Measurements from ENCODE around the gene KIAA2012. TPM values are rescaled to one million over a fixed set of nuclear protein-coding genes. Genes with fewer than 3 reads are reported as not detected.
"Not testable (repeated sequence)": the region's sequence is repeated elsewhere in the genome, so short reads cannot be mapped to it uniquely, and the experiment has no call there.

Gene KIAA2012
- total RNA-seq, 2 experiments from 2014 or later, result not detected

DNA sequence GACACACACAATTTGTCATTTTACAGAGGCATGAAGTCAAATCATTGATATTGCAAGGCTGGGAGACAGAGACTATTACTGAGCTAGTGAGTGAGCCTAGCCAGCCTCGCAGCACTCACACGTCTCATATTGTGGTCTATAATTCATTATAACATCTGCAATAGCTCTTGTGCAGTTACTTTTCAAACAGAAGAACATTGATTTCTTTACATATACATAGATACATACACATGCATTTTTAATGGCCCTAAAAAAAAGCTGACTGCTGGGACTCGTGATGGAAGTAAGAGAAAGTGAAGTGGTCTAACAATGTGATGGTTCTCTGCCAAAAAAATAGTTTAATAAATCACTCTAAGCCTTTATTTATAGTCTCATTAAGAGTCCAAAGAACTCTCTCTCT lies 56.8 kb downstream of the KIAA2012 start:
- Mint-ChIP-seq H3K27ac (no peak overlapping the region), H3K4me1 (ENCODE audit: low read depth) (no peaks in the 10 kb centered on the region), H3K4me3 (no peak overlapping the region), H3K9me3 (no peaks in the 10 kb centered on the region), H3K36me3 (ENCODE audit: low read depth) (no peaks in the 10 kb centered on the region), H3K27me3 (ENCODE audit: low read depth) (no peaks in the 10 kb centered on the region)
- DNase-seq, result no peak
- intact Hi-C loops (cut with micrococcal nuclease), result no loop called here
- CTCF ChIA-PET, result no interaction called here

DNA sequence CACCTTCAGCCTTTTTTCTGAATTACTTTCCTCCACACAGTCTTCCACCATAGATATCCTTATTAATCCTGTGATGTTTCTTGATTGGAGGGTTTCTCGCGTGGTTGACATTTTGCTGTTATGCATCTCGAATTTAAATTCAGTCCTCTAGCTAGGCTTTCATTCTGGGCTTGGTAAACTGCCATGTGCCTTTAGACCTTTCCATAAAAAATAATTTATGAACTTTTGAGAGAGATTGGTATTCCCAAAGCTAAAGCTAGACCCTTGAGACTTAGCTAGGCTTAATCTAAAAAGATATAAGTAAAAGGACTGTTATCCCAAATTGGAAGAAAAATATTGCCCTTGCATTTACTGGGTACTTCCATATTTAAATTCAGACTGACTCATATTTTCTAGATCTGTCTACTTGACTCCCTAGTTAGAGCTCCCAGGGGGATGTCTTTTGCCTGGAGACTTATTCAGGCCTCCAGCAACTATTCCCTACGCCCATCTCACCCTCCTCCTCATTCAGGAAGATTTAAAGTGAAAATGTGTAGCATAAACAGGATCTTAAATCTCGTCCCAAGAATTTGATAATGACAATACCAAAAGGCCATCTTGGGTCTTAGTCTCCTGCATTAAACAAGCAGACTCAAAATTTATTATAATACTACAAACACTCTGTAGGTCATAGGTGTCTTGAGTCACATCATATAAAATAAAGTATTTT lies 60.3 kb downstream of the KIAA2012 start:
- Mint-ChIP-seq H3K4me3 (no peak overlapping the region), H3K4me1 (ENCODE audit: low read depth) (no peaks in the 10 kb centered on the region), H3K27me3 (ENCODE audit: low read depth) (no peaks in the 10 kb centered on the region), H3K36me3 (ENCODE audit: low read depth) (no peaks in the 10 kb centered on the region), H3K27ac (no peak overlapping the region), H3K9me3 (no peaks in the 10 kb centered on the region)
- CTCF ChIA-PET, result no interaction called here
- no peak for DNase-seq
- intact Hi-C loops (cut with micrococcal nuclease), result no loop called here

DNA sequence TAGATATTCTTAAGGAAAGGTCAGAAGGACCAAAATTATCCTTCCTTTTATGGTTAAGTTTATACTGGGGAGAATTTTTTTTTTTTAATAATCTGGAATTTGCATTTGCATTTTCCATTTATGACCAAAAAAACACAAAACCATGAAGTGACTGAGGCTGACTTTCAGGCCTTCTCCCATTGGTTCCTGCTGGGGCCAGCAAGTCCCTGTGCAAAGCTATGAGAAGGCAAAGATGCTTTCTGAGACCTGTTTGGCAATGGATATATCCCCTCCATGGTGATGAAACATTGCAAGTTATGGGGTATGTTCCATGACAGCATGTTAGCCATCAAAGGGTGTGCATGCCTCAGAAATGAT lies 60.8 kb downstream of the KIAA2012 start:
- Mint-ChIP-seq H3K27me3 (ENCODE audit: low read depth) (no peaks in the 10 kb centered on the region), H3K9me3 (no peaks in the 10 kb centered on the region), H3K27ac (no peak overlapping the region), H3K4me3 (no peak overlapping the region), H3K4me1 (ENCODE audit: low read depth) (no peaks in the 10 kb centered on the region), H3K36me3 (ENCODE audit: low read depth) (no peaks in the 10 kb centered on the region)
- DNase-seq, result no peak
- intact Hi-C loops (cut with micrococcal nuclease), result no loop called here
- CTCF ChIA-PET, result no interaction called here

DNA sequence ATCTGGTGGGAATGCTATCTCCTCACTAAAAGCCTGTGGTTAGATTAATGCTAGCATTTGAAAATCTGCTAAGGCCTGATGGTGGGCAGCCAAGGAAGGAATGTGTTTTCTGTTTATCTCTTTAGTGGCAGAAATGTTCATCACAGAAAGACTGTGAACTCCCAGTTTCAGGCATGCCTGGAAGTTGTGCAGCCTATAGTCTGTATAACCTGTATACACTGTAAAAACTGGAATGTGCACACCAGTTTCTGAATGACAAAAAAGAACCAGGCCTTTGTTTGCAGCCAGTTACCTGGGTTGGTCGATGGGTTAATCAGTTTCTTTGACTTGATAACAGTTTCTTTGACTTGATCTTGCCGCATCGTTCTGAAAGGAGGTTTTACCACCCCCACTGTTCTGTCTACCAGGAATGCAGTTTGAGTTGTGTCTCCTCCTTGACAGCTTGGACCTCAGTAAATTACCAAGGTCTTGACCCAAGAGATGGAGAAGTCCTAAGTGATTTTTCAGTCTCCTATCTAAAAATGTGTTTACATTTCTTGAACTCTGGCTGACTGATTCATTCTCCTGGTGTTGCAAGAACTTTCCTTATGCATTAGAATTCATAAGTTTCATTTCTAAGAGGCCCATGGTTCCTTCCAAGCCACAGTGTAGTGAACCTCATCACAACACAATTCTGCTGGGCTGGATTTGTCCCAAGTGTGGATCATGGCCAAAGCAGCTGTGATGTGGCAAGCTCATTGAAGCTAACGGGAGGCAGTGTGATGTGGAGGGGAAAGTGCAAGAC lies 62.2 kb downstream of the KIAA2012 start:
- Mint-ChIP-seq H3K27me3 (ENCODE audit: low read depth) (no peaks in the 10 kb centered on the region), H3K4me3 (no peak overlapping the region), H3K9me3 (no peaks in the 10 kb centered on the region), H3K36me3 (ENCODE audit: low read depth) (no peaks in the 10 kb centered on the region), H3K27ac (no peak overlapping the region), H3K4me1 (ENCODE audit: low read depth) (no peaks in the 10 kb centered on the region)
- CTCF ChIA-PET, result no interaction called here
- intact Hi-C loops (cut with micrococcal nuclease), result no loop called here
- no peak for DNase-seq

DNA sequence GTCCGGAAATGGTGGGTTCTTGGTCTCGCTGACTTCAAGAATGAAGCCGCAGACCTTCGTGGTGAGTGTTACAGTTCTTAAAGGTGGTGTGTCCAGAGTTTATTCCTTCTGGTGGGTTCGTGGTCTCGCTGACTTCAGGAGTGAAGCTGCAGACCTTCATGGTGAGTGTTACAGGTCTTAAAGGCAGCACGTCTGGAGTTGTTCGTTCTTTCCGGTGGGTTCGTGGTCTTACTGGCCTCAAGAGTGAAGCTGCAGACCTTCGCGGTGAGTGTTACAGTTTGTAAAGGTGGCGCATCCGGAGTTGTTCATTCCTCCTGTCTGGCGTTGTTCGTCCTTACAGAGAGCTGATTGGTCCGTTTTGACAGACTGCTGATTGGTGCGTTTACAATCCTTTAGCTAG lies 63.0 kb downstream of the KIAA2012 start:
- CTCF ChIA-PET; H3K4me3 Mint-ChIP-seq; H3K36me3 Mint-ChIP-seq (ENCODE audit: low read depth); intact Hi-C loops (cut with micrococcal nuclease); H3K9me3 Mint-ChIP-seq; H3K27ac Mint-ChIP-seq; H3K27me3 Mint-ChIP-seq (ENCODE audit: low read depth); H3K4me1 Mint-ChIP-seq (ENCODE audit: low read depth); DNase-seq: not testable (repeated sequence)

DNA sequence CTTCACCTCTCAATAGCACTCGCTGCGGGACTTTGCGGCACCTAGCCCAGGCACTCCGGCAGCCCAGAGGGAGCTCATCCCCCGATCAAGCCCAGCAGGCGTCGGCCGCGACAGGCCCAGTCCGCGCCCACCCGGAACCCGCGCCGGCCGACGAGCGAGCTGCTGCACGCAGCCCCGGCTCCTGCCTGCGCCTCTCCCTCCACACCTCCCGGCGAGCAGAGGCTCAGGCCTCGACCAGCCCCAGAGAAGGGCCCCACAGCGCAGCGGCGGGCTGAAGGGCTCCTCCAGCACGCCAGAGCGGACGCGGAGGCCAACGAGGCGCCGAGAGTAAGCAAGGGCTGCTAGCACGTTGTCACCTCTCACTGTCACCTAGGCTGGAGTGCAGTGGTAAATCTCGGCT lies 63.5 kb downstream of the KIAA2012 start:
- Mint-ChIP-seq H3K9me3 (no peaks in the 10 kb centered on the region), H3K27me3 (ENCODE audit: low read depth) (no peaks in the 10 kb centered on the region), H3K4me3 (no peak overlapping the region), H3K36me3 (ENCODE audit: low read depth) (no peaks in the 10 kb centered on the region), H3K4me1 (ENCODE audit: low read depth) (no peaks in the 10 kb centered on the region), H3K27ac (no peak overlapping the region)
- intact Hi-C loops (cut with micrococcal nuclease), result no loop called here
- no peak for DNase-seq
- CTCF ChIA-PET, result no interaction called here

DNA sequence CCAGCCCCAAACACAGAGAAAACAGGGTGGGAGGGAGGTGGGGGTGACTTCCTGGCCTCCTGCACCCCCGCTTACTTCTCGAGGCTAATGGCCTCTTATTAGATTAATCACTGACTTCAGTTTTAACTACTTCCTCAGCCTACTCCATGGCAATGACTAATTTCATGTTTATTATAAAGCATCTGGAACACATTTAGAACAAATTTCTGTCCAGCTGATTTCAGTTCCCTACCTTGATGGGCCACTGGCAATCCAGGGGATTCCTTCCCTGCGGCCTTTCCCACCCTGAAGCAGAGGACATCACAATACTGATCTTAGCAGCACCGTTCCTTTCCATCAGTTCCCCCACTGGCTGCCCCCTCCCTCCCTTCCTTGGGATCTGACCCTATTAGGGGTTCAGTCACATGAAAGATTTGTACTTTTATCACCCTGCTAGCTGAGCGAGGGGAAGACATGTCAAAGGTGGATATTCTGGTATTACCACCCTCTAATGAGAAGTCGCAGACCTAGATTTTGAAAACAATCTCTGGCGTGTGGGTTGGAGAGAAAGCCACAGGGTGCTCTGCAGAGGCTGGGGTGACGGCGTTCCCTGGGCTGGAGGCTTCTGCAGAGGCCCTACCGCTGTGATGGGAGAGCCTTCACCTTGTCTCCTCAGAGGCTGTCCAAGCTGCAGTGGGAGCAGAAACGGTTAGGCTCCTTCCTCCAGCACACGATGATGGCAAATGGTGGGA lies 67.6 kb downstream of the KIAA2012 start:
- no peak overlapping the region for H3K4me3 Mint-ChIP-seq
- intact Hi-C loops (cut with micrococcal nuclease), result no loop called here

DNA sequence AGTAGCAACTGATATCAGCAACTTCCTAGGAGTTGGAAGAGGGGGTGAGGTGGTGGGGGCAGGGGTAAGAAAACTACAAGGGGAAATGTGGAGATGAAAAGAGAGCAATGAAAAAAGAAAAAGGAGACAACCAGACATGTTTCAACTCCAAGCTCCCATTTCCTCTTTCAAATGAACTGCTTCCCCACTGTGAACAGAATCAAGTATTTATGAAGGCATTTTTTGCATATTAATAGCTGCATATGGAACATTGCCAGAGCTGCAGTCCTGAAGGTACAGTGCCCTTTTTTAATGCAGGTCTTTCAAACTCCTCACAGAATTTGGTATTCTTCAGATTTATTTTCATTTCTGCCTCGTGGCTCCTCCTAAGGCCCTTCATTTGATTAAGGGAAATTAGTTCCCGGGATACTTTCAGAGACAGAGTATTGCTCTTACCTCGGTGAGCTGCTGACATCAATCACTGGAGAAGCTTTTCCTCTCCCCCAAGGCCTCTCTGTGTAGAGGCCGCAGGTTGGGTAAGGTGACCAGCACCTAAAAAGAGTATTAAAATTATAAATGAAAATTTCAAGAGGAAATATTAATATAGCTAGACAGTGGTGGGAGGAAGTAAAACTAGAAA lies 68.4 kb downstream of the KIAA2012 start:
- Mint-ChIP-seq H3K36me3 (ENCODE audit: low read depth) (no peaks in the 10 kb centered on the region), H3K4me1 (ENCODE audit: low read depth) (no peaks in the 10 kb centered on the region), H3K27ac (no peak overlapping the region), H3K9me3 (no peaks in the 10 kb centered on the region), H3K4me3 (no peak overlapping the region), H3K27me3 (ENCODE audit: low read depth) (no peaks in the 10 kb centered on the region)
- intact Hi-C loops (cut with micrococcal nuclease), result no loop called here
- DNase-seq, result no peak
- CTCF ChIA-PET, result no interaction called here

More for the DNA sequence above, 67.6 kb downstream of the KIAA2012 start:
- CTCF ChIA-PET, result no interaction called here
- DNase-seq, result no peak
- no peaks in the 10 kb centered on the region for H3K27me3 Mint-ChIP-seq (ENCODE audit: low read depth)
- H3K27ac Mint-ChIP-seq, result no peak overlapping the region
- H3K4me1 Mint-ChIP-seq (ENCODE audit: low read depth), result no peaks in the 10 kb centered on the region
- no peaks in the 10 kb centered on the region for H3K9me3 Mint-ChIP-seq
- H3K36me3 Mint-ChIP-seq (ENCODE audit: low read depth), result no peaks in the 10 kb centered on the region

DNA sequence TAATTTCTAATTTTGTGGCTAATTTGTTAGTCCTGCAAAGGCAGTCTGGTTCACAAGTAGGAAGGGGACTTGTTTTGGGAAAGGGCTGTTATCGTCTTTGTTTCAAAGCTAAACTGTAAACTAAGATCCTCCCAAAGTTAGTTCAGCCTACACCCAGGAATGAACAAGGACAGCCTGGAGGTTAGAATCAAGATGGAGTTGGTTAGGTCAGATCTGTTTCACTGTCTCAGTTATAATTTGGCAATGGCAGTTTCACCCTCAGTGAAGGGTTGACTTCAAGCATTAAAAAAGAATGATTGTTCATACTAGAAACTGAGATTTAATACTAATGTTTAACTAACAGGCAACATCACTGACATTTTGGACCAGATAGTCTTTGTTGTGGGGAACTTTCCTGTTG lies 69.5 kb downstream of the KIAA2012 start:
- no peak for DNase-seq

DNA sequence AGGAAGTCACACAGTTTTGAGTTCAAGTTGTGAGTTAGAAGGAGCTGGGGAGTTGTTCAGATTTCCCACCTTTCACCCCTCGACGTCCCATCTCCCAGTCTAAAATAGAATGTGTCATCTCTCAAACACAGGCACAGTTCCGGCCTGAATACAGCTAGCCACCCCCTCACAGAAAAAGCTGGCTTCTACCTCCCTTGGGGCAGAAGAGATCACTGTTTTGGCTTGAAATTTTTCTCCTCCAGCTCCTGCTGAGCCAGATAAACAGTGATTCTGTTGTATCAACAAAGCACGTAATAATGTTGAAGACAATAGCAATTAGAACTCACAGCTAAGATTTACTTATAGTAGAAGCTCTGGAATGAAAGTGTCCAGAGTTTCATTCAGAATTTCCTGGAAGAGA lies 74.7 kb downstream of the KIAA2012 start:
- DNase-seq, result no peak
- CTCF ChIA-PET, result no interaction called here
- intact Hi-C loops (cut with micrococcal nuclease), result no loop called here
- H3K27me3 Mint-ChIP-seq (ENCODE audit: low read depth), result peaks cover 2% of the 10 kb centered on the region
- H3K27ac Mint-ChIP-seq, result no peak overlapping the region
- no peak overlapping the region for H3K4me3 Mint-ChIP-seq
- H3K36me3 Mint-ChIP-seq (ENCODE audit: low read depth), result no peaks in the 10 kb centered on the region
- H3K9me3 Mint-ChIP-seq, result no peaks in the 10 kb centered on the region
- no peaks in the 10 kb centered on the region for H3K4me1 Mint-ChIP-seq (ENCODE audit: low read depth)

More for the DNA sequence above, 69.5 kb downstream of the KIAA2012 start:
- no peak overlapping the region for H3K4me3 Mint-ChIP-seq
- intact Hi-C loops (cut with micrococcal nuclease), result no loop called here
- H3K27ac Mint-ChIP-seq, result no peak overlapping the region
- no peaks in the 10 kb centered on the region for H3K4me1 Mint-ChIP-seq (ENCODE audit: low read depth)
- H3K27me3 Mint-ChIP-seq (ENCODE audit: low read depth), result no peaks in the 10 kb centered on the region
- no peaks in the 10 kb centered on the region for H3K36me3 Mint-ChIP-seq (ENCODE audit: low read depth)
- CTCF ChIA-PET, result no interaction called here
- no peaks in the 10 kb centered on the region for H3K9me3 Mint-ChIP-seq

DNA sequence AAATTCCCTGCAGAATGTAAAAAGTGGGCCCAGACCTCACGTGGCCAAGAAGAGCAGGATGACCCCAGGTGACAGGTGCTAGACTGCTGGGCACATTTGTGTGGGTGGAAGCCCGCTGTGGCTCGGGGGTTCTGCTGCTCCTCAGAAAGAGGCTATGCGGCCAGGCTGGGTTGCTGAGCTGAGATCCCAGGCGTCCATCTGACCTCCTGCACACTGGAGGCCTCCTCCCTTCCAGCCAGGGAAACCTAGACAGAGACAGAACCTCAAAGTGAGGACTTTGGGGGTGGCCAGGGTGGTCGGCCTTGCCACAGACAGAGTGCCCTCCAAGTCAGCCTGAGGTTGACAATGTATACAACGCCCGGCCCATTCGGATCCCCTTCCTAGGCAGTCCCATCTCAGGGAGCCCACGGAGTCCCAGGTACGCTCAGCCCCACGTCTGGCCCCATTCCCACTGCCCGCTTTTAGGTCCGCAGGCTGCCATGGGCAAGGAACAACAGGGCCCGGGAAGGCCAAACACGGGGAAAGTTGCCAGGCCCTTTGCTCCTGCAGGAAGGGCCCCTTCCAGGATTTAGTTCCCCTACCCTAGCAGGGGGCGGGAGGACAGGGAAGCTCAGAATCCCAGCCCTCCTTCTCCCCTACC lies 75.6 kb downstream of the KIAA2012 start:
- no peaks in the 10 kb centered on the region for H3K9me3 Mint-ChIP-seq
- DNase-seq, result no peak
- no peaks in the 10 kb centered on the region for H3K4me1 Mint-ChIP-seq (ENCODE audit: low read depth)
- H3K36me3 Mint-ChIP-seq (ENCODE audit: low read depth), result no peaks in the 10 kb centered on the region
- H3K27me3 Mint-ChIP-seq (ENCODE audit: low read depth), result peaks cover 2% of the 10 kb centered on the region
- H3K4me3 Mint-ChIP-seq, result no peak overlapping the region
- no peak overlapping the region for H3K27ac Mint-ChIP-seq
- intact Hi-C loops (cut with micrococcal nuclease), result no loop called here
- CTCF ChIA-PET, result interaction anchor here (0.6 kb wide), 1 partner anchor 443 kb away, joined by 3 read pairs; no protein-coding TSS in a partner anchor

DNA sequence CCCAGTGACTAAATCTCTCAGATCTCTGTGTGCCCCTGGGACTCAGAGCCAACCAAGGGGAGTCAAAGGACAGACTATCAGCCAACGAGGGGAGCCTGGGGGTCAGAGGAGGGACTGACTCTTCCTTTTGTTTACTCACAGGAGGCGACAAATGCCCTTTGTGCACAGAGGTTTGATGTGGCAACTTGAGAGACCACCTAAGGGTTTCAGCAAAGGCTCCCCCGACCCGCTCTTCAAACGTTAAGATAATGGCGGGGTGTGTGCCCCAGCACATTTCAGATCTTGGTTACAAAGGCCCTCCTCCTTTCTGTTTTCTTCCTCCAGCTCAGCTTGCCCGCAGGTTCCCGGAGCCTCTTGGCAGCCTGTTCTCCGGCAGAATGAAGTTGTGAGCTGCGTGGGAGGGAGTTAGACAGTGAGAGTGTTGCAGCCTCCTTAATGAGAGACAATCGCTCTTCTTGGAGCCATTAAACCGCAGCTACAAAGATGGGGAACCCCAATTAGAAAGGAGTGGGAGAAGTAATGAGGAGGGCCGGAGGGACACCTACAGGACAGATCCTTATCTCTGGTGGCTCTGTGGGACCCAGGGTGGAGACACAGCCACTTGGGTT lies 76.2 kb downstream of the KIAA2012 start:
- Mint-ChIP-seq H3K27me3 (ENCODE audit: low read depth) (peaks cover 2% of the 10 kb centered on the region), H3K4me1 (ENCODE audit: low read depth) (no peaks in the 10 kb centered on the region), H3K27ac (no peak overlapping the region), H3K4me3 (no peak overlapping the region), H3K36me3 (ENCODE audit: low read depth) (no peaks in the 10 kb centered on the region), H3K9me3 (no peaks in the 10 kb centered on the region)
- CTCF ChIA-PET, result no interaction called here
- intact Hi-C loops (cut with micrococcal nuclease), result no loop called here
- DNase-seq, result no peak

Data from activated naive CD4-positive, alpha-beta T cell treated with anti-CD3 and anti-CD28 coated beads for 36 hours (primary cell).